GM12873 (cell line): ENCODE data around the gene GHRH.

Experiments used
- TF ChIP-seq, protein P1 (sequence below): IDR thresholded peaks from 2 replicates; pipeline ENCODE4 v1.5.1; 2012; ENCODE audit warnings: low read depth, mild to moderate bottlenecking, moderate library complexity, low read length, control low read depth; ENCODE audit not compliant: insufficient read depth; ENCODE audit errors: missing control alignments

Gene GHRH

DNA sequence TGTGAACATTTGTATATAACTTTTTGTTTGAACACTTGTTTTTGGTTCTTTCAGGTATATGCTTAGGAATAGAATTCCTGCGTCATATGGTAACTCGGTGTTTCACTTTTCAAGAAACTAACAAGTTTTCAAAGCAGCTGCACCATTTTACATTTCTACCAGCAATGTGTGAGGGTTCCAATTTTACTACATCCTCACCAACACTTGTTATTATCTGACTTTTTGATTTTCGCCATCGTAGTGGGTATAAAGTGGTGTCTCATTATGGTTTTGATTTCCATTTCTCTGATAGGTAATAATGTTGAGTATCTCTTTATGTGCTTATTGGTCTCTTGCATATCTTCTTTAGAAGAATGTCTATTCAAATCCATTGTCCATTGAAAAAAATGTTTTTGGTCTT is 42.6 kb downstream of the GHRH start:
- TF ChIP-seq, protein P1, sequence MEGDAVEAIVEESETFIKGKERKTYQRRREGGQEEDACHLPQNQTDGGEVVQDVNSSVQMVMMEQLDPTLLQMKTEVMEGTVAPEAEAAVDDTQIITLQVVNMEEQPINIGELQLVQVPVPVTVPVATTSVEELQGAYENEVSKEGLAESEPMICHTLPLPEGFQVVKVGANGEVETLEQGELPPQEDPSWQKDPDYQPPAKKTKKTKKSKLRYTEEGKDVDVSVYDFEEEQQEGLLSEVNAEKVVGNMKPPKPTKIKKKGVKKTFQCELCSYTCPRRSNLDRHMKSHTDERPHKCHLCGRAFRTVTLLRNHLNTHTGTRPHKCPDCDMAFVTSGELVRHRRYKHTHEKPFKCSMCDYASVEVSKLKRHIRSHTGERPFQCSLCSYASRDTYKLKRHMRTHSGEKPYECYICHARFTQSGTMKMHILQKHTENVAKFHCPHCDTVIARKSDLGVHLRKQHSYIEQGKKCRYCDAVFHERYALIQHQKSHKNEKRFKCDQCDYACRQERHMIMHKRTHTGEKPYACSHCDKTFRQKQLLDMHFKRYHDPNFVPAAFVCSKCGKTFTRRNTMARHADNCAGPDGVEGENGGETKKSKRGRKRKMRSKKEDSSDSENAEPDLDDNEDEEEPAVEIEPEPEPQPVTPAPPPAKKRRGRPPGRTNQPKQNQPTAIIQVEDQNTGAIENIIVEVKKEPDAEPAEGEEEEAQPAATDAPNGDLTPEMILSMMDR = no peak

DNA sequence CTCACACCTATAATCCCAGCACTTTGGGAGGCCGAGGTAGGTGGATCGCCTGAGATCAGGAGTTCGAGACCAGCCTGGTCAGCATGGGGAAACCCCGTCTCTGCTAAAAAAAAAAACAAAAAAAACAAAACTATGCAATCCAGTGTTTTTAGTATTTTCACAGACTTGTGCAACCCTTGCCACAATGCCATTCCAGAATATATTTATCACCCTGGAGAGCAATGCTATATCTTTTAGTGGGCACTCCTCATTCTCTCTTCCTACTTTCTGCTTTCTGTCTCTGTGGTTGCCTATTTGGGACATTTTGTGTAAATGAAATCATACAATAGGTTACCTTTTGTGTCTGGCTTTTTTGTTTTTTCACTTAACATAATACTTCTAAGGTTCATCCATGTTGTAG is 43.2 kb downstream of the GHRH start:
- TF ChIP-seq, protein P1 = no peak

DNA sequence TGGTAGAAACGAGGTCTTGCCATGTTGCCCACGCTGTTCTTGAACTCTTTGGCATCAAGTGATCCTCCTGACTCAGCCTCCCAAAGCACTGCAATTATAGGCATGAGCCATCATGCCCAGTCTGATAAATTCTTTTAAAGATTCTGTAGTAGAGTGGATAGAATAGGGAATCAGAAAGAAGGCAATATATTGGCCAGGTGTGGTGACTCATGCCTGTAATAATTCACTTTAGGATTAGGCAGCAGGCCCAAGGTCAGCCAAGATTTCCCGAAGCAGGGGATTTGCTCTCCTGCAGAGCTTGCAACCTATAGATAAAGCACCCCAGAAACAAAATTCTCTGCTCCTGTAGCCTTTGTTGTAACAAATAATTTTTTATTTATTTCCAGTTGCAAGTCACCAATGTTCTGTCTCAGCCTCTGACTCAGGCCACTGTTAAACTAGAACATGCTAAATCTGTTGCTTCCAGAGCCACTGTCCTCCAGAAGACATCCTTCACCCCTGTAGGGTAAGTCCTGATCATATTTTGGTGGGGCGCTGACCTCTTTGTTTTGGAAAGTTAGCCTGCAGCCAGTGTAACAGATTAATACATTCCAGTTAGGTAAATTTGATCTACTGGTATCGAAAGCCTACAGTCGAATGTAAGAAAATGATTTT is 51.8 kb downstream of the GHRH start:
- TF ChIP-seq, protein P1 = no peak

DNA sequence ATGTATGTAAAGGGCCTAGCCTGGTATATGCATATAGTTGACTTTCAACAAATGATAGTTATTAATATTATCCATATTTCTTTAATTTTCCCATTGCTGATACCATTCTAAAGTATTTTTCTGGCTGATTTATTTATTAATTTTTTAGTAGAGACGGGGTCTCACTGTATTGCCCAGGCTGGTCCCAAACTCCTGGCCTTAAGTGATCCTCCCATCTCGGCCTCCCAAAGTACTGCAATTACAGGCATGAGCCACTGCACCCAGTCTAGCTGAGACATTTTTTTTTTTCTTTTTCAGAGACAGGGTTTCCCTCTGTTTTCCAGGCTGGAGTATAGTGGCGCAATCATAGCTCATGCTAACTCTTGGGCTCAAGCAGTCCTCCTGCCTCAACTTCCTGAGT is 52.4 kb downstream of the GHRH start:
- TF ChIP-seq, protein P1 = no peak

DNA sequence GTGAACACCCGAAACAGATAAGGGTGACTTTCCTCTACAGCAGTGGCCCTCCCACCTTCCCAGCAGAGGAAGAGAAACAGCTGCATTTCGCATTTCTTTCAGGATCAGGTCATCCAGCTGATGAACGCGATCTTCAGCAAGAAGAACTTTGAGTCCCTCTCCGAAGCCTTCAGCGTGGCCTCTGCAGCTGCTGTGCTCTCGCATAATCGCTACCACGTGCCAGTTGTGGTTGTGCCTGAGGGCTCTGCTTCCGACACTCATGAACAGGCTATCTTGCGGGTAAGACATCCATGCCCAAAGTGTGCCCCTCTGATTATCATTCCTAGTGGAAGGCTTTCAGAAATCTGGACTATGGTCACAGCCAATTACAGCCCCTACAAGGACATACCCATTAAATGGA is 54.4 kb downstream of the GHRH start:
- TF ChIP-seq, protein P1 = no peak

DNA sequence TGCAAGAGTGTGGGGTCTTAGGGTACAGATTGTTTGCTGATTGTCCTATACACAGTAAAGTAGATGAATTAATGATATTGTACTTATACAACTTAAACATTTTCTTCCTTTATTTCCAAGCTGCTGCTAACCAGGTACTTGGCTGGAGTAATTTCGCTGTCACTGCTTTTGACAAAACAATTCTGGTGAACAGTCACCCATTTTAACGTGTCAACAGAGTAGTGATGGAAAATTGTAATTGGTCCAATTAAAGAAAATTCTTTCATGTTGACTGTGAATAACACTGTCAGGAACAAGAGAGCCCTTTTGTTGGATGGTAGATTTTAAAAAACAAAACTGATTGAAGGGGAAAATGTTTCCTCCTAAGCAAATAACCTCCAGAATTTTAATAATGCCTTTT is 55.8 kb downstream of the GHRH start:
- TF ChIP-seq, protein P1 = no peak

DNA sequence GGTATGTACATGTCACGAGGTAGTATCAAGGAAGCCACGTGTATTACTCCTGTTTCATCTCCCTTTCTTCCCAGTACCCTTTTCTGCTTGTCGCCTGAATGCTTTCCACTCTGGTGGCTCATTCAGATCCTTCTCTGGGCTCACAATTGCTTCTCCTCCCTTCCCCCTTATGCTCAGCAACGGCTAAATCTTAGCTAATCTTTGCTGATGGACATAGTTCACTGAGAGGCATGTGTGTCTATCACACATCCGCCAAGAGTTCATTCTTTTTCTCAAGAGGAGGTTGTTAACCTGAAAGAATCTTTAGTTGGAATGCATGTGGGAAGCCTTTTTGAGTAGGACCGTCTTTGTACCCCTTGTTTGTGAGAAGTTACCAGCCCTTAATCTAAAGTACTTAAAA is 56.5 kb downstream of the GHRH start:
- TF ChIP-seq, protein P1 = no peak
